A673 (cell line): ENCODE data around the gene ANAPC1. TPM values are rescaled to one million over a fixed set of nuclear protein-coding genes. Genes with fewer than 3 reads are reported as not detected.
A peak's percentile ranks its signal among the peaks of the same experiment; 100 is the strongest.
"Not testable (repeated sequence)": the region's sequence is repeated elsewhere in the genome, so short reads cannot be mapped to it uniquely, and the experiment has no call there.

ENCODE experiments used
- BruUV-seq: library from RNA; stranded (reverse); fragments of 400-500 nt; replicated peaks from 2 replicates; lab custom pipeline; 2021; lab: Mats Ljungman, UMichigan
- CTCF ChIA-PET: fragments of 300-600 bp; sonication (Branson Sonifier 250); formaldehyde crosslinking; loops from one replicate; lab custom pipeline; 2022; ENCODE audit warnings: antibody characterized with exemption; lab: Charles Lee
- POLR2A ChIA-PET: fragments of 300-600 bp; sonication (Branson Sonifier 250); formaldehyde crosslinking; loops from one replicate; lab custom pipeline; 2022; ENCODE audit warnings: antibody characterized with exemption; ENCODE audit not compliant: low non-redundant PET; lab: Charles Lee
- DNase-seq: peaks from one replicate; pipeline ENCODE4 v3.0.0-alpha.2; 2015; ENCODE audit warnings: low spot score
- H3K27ac ChIP-seq: fragments of 200-600 bp; sonication (generic); 2 replicates; pipeline ENCODE4 v1.5.1; 2016; ENCODE audit warnings: mixed run types, low read depth, mild to moderate bottlenecking, mixed read lengths, antibody characterized with exemption, low read length; ENCODE audit not compliant: poor library complexity, severe bottlenecking
- H3K27me3 ChIP-seq: fragments of 200-600 bp; sonication (generic); replicated peaks from 2 replicates; pipeline ENCODE4 v1.6.1; 2017; ENCODE audit warnings: mixed run types, low read depth, mild to moderate bottlenecking, mixed read lengths, antibody characterized with exemption, low read length; ENCODE audit not compliant: insufficient read depth, poor library complexity
- H3K36me3 ChIP-seq: fragments of 200-600 bp; sonication (generic); 2 replicates; pipeline ENCODE4 v1.6.1; 2016; ENCODE audit warnings: mixed run types, mild to moderate bottlenecking, mixed read lengths, antibody characterized with exemption, low read length; ENCODE audit not compliant: insufficient read depth, poor library complexity, severe bottlenecking
- H3K4me1 ChIP-seq: fragments of 200-600 bp; sonication (generic); 2 replicates; pipeline ENCODE4 v1.6.1; 2017; ENCODE audit warnings: mixed run types, mild to moderate bottlenecking, mixed read lengths, antibody characterized with exemption, low read length; ENCODE audit not compliant: insufficient read depth, poor library complexity, severe bottlenecking
- H3K4me3 ChIP-seq: fragments of 200-600 bp; sonication (generic); 2 replicates; pipeline ENCODE4 v1.5.1; 2016; ENCODE audit warnings: low read depth, mixed run types, mild to moderate bottlenecking, mixed read lengths, low read length; ENCODE audit not compliant: poor library complexity, severe bottlenecking
- H3K9me3 ChIP-seq: fragments of 200-600 bp; sonication (generic); 2 replicates; pipeline ENCODE4 v1.6.1; 2016; ENCODE audit warnings: mixed run types, low read depth, mild to moderate bottlenecking, mixed read lengths, antibody characterized with exemption, low read length; ENCODE audit not compliant: poor library complexity, severe bottlenecking
- EZH2 ChIP-seq: fragments of 200-600 bp; sonication (generic); IDR thresholded peaks from 2 replicates; pipeline ENCODE4 v1.6.1; 2017; ENCODE audit warnings: borderline replicate concordance, low read depth, mild to moderate bottlenecking, mixed read lengths, antibody characterized with exemption, low read length; ENCODE audit not compliant: poor library complexity, severe bottlenecking
- intact Hi-C: fragments of 100-400 bp; cut with micrococcal nuclease; formaldehyde crosslinking; loops from one replicate; pipeline ENCODE4 v1.10.0; 2022; ENCODE audit not compliant: unreplicated experiment
- total RNA-seq: library from RNA; stranded (reverse); gene quantifications from 2 replicates; pipeline ENCODE4 v1.2.3, GENCODE V29; 2021
- TF ChIP-seq, protein P1 (sequence below): fragments of 300-800, 200-600 bp; sonication (generic); conservative IDR thresholded peaks from 2 replicates; pipeline ENCODE4 v1.5.1; 2017; ENCODE audit warnings: low read depth, mild to moderate bottlenecking, antibody characterized with exemption, low read length, moderate library complexity, mixed read lengths

The ANAPC1 gene
- total RNA-seq, 1 experiment from 2014 or later = 107 TPM

DNA sequence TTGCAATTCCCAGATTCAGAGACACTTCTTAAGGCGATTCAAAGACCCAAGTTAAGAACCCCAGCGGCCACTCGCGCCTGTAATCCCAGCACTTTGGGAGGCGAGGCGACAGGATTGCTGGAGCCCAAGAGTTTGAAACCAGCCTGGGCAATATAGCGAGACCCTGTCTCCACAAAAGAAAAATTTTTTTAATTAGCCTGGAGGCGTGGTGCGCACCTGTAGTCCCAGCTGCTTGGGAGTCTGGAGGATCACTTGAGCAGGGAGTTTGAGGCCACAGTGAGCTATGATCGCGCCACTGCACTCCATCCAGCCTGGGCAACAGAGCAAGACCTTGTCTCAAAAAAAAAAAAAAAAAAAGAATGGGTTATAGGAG is 585 bp upstream of the ANAPC1 start:
- peak overlapping the region; percentile 98 for H3K4me3 ChIP-seq
- CTCF ChIA-PET = interaction anchor here (0.6 kb wide), 2 partner anchors 209 to 237 kb away, joined by 3 read pairs; no protein-coding TSS in a partner anchor
- no peaks in the 10 kb centered on the region for H3K36me3 ChIP-seq
- H3K27ac ChIP-seq = peak overlapping the region; percentile 93
- BruUV-seq = no TSS peak
- intact Hi-C loops = no loop called here
- no peaks in the 10 kb centered on the region for H3K27me3 ChIP-seq
- no peaks in the 10 kb centered on the region for H3K9me3 ChIP-seq
- H3K4me1 ChIP-seq = peaks cover 11% of the 10 kb centered on the region
- POLR2A ChIA-PET = interaction anchor here (0.7 kb wide), 2 partner anchors 58 to 767 kb away, joined by 4 to 15 read pairs; no protein-coding TSS in a partner anchor
- no peak for TF ChIP-seq EZH2
- TF ChIP-seq, protein P1, sequence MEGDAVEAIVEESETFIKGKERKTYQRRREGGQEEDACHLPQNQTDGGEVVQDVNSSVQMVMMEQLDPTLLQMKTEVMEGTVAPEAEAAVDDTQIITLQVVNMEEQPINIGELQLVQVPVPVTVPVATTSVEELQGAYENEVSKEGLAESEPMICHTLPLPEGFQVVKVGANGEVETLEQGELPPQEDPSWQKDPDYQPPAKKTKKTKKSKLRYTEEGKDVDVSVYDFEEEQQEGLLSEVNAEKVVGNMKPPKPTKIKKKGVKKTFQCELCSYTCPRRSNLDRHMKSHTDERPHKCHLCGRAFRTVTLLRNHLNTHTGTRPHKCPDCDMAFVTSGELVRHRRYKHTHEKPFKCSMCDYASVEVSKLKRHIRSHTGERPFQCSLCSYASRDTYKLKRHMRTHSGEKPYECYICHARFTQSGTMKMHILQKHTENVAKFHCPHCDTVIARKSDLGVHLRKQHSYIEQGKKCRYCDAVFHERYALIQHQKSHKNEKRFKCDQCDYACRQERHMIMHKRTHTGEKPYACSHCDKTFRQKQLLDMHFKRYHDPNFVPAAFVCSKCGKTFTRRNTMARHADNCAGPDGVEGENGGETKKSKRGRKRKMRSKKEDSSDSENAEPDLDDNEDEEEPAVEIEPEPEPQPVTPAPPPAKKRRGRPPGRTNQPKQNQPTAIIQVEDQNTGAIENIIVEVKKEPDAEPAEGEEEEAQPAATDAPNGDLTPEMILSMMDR = no peak
- DNase-seq = no peak

- BruUV-seq, H3K9me3 ChIP-seq, CTCF ChIA-PET, intact Hi-C loops, H3K36me3 ChIP-seq, H3K27ac ChIP-seq, POLR2A ChIA-PET, H3K4me3 ChIP-seq, H3K4me1 ChIP-seq, DNase-seq, H3K27me3 ChIP-seq: not testable (repeated sequence)
Measured at GRCh38 chr2:111872806-111873205, 11.2 kb downstream of the ANAPC1 start.

DNA sequence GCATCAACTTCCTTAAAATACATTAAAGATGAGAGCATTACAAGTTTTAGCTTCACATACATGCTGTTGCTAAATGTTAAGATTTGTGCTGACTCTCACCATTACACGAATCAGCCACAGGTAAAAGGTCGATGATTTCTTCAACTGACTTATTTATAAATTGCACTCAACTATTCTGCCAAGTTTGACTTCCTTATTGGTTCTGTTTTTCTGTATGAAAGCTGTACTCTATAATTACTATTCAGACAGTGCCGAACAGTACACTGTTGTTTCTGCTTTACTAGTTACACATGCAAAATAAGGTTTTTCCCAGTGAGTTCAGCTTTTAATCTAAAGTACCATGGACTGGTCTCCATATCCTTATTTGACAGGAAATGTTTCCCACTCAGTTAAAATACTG is 18.9 kb downstream of the ANAPC1 start:
- POLR2A ChIA-PET, H3K27me3 ChIP-seq, H3K4me1 ChIP-seq, intact Hi-C loops, BruUV-seq, H3K9me3 ChIP-seq, H3K27ac ChIP-seq, H3K4me3 ChIP-seq, H3K36me3 ChIP-seq, DNase-seq, CTCF ChIA-PET: not testable (repeated sequence)

- intact Hi-C loops, H3K27me3 ChIP-seq, H3K4me3 ChIP-seq, H3K9me3 ChIP-seq, CTCF ChIA-PET, BruUV-seq, H3K27ac ChIP-seq, H3K4me1 ChIP-seq, H3K36me3 ChIP-seq, POLR2A ChIA-PET, DNase-seq: not testable (repeated sequence)
Measured at GRCh38 chr2:111860005-111860404, 24.0 kb downstream of the ANAPC1 start.

DNA sequence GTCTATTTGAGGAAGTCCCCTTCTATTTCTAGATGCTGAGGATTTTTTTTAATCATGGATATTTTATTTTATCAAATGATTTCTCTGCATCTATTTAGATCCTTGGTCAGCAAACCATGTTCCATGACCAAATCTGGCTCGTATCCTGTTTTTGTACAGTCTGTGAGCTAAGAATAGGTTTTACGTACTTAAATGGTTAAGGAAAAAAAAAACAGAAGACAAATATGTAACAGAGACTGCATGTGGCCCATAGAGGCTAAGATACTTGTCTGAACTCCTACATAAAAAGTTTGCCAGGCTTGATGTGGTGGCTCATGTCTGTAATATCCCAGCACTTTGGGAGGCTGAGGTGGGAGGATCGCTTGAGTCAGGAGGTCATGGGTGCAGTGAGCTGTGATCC is 31.4 kb downstream of the ANAPC1 start:
- POLR2A ChIA-PET, H3K4me3 ChIP-seq, H3K9me3 ChIP-seq, intact Hi-C loops, H3K36me3 ChIP-seq, H3K4me1 ChIP-seq, BruUV-seq, DNase-seq, H3K27ac ChIP-seq, CTCF ChIA-PET, H3K27me3 ChIP-seq: not testable (repeated sequence)
